Activated T-cell treated with anti-CD3 and anti-CD28 coated beads for 48 hours (primary cell): ENCODE results near the gene HMGXB4.

Experiments
- DNase-seq: peaks from one replicate; pipeline ENCODE4 v3.0.0-alpha.2; 2020; ENCODE audit warnings: low read depth

The HMGXB4 gene

DNA sequence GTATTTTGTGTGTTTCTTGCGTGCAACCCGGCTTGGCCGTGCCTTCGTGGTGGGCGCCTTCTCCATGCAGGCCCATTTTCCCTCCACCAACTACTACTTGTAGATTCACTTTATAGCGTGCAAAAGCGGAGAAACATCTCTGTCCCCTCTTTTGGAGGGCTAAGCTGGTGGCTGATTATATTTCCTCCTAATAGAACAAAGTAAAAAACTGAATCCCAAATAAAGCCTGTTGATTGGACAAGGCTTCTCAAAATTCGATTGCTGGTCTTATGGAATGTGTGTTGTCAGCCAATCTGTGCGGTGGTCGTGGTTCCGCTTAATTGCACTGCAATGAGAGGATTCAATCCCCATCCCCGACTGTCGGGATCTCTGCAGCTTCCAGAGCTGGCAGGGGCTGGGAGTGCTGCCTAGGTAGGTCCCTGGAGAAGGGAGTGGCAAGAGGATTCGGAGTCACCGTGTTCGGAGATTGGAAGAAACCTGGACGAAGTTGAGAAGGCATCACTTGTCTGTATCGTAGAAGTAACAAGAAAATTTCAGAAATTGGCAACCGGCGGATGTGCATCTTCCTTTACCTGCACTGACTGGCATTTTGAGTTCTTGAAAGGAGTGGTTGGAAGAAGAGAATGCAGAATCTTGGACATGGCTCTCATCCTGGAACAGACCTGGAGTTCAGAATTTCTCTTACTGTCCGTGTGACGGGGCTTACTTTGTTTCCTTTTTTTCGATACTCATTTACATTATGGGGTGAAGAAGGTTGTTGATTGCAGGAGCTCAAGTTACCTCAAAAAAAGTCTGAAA lies 1.1 kb downstream of the HMGXB4 start:
- DNase-seq = no peak

DNA sequence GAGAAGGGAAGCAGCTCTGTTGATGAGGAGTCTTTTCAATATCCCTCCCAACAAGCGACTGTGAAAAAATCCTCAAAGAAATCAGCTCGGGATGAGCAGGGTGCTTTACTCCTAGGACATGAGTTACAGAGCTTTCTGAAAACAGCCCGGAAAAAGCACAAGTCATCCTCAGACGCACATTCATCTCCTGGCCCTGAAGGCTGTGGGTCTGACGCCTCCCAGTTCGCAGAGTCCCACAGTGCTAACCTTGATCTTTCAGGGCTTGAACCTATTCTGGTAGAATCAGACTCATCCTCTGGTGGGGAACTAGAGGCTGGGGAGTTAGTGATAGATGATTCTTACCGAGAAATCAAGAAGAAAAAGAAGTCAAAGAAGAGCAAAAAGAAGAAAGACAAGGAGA lies 7.7 kb downstream of the HMGXB4 start:
- no peak for DNase-seq

DNA sequence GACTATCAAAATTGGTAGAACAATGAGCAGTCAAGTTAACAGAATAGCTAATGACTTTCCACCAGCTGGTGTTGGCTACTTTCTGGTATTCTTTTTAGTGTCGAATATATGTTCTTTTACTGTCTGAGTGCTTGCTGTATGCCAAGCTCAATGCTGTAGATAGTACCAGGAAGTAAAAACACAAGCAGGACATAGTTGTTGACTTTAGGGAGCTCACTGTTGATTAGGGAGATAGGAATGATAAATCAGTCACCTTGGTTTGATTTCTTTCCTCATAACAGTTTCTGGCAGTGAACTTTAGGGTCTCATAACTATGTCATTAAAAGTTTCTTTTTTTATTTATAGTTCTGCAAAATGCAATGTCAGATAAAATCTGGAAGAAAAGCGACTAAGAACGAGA lies 9.0 kb downstream of the HMGXB4 start:
- DNase-seq = no peak

DNA sequence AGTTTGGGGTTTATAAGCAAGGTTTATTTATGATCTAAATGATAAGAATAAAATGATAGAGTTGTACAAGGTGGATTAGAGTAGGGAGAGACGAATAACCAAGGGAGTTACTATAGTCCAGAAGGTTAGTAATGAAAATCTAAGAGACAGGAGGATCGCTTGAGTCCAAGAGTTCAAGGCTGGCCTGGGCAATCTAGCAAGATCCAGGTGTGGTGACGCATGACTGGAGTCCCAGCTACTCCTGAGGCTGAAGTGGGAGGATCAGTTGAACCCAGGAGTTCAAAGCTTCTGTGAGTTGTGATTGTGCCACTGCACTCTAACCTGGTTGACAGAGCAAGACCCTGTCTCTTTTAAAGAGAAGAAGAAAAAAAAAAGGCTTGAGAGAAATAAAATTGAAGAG lies 12.3 kb downstream of the HMGXB4 start:
- DNase-seq = no peak

DNA sequence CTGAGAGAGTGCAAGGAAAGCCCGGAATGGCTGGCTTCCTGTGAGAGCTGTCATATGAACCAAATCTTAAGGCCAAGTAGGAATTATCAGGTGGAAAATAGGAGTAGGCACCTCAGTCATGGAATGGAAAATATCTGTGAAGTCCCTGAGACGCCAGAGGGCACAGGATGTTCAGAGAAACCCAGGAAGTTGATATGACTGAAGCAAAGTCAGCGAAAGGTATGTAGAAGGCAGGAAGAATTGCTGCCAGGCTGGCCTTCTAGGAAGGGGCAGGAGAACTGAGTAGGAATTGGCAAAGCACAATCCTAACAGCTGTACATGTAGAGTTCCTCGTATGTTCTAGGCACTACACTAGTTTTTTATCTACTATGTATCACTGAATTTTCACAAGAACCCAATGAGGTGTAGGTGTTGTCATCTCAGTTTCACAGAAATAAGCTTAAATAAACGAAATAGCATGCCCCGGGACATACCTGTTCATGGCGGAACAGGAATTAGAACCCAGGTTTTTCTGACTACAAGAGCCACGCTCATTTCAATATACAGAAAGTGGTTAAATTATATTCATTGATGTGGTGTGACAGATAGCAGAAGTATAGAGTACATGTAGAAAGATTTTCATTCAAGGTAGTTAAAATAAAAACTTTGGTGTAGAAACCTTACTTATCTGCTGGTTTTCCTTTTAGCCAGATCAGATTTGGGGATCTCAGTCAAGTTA lies 17.0 kb downstream of the HMGXB4 start:
- no peak for DNase-seq

DNA sequence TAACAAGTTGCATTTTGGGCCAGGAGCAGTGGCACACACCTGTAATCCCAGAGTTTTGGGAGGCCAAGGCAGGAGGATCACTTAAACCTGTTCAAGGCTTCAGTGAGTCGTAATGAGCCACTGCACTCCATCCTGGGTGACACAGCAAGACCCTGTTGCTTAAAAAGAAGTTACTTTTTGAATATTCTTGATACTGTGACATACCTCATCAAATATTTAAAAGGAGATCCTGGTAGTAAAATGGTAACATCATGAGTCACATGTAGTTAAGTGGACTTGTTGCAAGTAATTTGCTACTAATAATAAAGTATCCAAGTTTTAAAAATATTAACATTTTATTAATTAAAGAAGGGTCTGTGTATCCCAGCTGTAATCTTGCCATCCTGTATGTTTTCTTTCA lies 18.3 kb downstream of the HMGXB4 start:
- no peak for DNase-seq

DNA sequence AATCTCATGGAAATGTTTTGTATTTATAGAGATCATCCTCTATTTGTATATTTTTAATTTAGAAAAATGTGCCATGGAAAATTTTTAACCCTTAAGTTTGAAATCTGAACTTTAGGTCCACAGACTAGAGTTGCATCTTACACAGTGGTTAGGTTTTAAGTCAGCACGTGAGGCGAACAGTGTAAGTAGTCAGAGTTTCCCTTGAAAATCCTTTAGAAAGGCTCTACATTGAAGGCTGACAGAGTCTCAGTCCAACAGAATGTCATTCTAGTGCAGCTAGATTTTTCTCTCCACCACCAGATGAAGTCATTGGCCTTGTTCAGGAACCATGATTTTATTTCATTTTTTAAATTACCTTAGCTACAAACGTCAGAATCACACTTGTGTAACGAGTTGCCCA lies 18.7 kb downstream of the HMGXB4 start:
- DNase-seq = no peak

DNA sequence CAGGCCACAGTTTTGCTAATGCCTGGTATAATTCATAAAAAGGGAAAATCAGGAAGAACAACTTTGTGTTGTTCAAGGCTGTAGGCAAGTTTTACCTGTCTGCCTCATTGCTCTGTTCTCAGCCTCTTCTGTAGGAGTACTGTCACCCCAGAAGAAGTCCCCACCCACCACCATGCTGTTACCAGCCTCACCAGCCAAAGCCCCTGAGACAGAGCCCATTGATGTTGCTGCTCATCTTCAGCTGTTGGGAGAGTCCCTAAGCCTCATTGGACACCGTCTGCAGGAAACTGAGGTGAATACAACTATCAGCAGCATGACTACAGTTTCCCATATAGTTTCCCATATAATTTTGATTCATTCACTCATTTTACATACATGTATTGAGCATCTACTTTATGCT lies 30.8 kb downstream of the HMGXB4 start:
- no peak for DNase-seq

DNA sequence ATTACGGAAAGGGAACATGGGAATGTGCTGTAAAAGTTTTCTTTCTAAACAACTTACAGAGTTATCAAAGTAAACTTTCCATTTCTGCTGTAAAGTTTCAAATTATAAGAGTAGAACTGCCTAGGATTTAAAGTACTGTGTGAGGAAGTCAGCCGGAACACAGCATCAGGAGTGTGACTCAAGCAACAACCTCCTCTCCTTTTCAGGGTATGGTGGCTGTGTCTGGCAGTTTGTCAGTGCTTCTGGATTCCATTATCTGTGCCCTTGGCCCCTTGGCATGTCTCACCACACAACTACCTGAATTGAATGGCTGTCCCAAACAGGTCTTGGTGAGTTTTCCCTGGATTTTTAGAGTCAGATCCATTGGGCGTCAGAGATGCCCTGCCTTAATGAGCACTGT lies 35.5 kb downstream of the HMGXB4 start:
- no peak for DNase-seq

DNA sequence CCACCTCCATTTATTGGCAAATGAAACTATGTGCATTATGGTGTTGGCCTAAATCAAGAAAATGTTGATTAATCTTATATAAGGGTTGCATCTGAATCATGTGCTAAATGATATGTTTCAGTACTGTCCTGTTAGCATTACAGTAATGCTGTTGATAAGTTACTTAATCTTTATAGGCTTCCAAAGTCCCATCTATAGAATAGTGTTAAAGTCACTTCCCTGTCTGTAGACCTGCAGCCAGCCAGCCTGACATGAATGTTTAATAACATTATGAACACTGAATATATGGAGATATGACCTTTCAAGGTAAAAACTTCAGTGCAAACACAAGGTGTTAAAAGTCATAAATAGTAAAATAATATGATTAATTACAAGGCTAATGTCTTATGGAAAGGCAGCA lies 38.8 kb downstream of the HMGXB4 start:
- no peak for DNase-seq

DNA sequence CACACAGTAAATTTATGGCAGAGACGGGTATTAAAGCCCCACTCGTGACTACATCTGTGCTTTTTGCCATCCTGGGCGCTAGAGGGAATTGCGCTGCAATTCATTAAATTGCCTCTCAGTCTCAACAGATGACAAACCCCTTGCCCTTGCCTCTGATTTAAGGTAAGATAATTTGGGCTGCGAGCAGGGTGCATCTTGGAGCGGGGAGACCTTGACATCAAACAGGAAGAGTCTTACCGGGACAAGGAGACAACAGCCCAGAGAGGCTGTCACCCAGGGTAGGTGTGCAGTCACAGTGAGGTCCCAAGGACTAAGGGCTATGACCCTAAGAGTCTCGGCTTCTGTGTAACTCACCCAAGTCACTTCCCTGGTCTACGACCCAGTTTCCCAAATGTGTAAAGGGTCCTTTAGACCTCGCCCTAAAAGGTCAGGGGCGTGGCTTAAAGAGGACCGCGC lies 42.0 kb downstream of the HMGXB4 start:
- DNase-seq = no peak

DNA sequence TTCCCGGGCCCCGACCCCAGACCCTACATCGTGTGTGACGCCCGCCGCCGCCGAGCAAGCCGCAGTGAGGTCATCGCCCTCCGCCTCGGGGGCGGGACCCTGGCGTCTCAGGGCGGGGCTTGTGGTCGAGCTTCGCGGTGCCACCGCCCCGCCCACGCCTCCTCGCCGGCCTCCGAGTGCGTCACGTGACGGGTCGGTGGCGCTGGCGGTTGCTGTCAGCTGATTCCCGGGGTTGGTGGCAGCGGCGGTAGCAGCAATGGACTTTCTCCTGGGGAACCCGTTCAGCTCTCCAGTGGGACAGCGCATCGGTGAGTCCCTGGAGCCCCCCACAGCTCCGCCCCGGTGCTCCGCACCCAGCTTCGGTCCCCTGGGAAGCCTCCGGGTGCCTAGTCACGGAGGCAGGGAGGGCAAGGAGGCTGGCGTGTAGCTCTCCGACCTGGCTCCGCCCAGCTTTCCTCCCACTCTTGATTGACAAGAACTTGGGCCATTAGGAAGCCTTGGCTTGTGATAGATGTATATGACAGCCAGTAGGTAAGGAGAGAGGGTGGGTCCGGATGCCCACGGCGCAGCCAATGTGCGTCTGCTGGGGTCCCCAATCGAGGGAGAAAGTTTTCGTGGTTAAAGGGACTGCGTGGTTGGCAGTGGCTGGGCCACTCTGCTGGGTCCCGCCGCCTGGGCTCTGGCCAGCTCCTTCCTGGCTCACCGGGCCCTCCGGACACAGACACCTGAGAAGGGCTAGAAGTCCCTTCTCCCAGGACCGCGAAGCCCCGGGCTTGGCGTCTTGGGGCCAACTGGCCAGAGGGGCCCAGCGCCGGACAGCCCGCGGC lies 42.6 kb downstream of the HMGXB4 start, which contains the start of gene TOM1:
TOM1 (plus strand) TSS at position 222 of the 827 bp plus-strand sequence; CDS start at position 257, 35 bp downstream.
- peak; percentile 95 for DNase-seq

DNA sequence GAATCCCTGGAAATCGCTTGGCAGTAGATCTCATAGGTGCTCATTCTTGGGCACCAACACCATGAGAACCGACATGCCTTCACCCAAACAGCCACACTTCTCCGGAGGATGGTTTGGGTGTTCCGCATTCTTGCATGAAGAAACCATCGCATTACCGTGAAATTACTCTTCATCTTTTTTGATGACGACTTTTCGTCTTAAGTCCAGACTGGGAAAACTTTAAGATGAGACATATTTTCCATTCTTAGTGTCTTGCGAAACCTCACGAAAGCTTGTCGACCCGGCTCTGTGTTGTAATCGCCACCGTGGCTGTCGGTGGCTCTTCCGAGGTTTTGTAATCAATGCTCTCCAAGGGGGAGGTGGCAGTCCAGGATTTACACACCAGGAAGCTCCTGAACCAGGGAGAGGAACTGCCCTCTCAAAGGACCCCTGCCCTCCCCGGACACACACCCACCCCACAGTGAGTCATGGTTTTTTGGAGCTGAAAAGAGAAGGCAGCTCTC lies 44.1 kb downstream of the HMGXB4 start:
- no peak for DNase-seq

DNA sequence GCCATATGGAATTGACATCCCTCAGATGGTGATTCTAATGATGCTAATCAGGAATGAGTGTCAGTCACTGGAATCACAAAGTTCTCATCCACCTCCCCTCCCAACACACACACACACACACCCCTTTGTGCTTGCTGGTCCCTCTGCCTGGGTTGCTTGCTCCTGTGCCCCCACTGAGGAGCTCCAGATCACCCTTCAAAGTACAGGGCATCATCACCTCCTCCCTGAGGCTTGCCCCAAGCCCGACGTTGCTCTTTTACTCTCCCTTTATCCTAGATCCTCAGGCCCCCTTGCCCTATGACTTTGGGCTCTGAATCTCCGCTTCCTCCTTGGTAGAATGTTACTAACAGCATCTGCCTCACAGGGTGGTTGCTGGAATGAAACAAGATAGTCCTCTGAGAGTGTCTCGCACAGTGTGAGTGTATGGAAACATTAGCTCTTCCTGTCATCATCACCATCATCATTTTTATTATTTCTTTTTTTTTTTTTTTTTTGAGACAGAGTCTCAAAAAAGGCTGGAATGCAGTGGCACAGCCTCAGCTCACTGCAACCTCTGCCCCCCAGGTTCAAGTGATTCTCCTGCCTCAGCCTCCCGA lies 45.8 kb downstream of the HMGXB4 start:
- DNase-seq = no peak

DNA sequence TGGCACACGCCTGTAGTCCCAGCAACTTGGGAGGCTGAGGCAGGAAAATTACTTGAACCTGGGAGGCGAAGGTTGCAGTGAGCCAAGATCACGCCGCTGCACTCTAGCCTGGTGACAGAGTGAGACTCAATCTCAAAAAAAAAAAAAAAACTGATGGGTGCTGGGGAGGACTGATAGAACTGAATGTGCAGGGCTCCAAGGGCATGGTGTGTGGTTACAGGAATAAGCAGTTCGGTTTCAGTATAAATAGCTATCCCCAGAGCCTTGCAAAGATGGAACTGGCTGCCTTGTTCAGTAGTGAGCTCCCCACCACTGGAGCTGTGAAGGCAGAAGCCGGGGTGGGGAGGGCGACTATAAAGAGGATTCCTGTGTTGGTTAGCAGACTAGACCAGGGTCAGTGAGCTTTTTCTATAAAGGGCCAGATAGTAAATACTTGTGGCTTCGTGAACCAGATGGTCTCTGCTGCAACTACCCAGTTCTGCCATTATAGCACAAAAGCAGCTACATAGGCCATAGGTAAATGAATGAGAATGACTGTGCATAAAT lies 48.3 kb downstream of the HMGXB4 start:
- no peak for DNase-seq

DNA sequence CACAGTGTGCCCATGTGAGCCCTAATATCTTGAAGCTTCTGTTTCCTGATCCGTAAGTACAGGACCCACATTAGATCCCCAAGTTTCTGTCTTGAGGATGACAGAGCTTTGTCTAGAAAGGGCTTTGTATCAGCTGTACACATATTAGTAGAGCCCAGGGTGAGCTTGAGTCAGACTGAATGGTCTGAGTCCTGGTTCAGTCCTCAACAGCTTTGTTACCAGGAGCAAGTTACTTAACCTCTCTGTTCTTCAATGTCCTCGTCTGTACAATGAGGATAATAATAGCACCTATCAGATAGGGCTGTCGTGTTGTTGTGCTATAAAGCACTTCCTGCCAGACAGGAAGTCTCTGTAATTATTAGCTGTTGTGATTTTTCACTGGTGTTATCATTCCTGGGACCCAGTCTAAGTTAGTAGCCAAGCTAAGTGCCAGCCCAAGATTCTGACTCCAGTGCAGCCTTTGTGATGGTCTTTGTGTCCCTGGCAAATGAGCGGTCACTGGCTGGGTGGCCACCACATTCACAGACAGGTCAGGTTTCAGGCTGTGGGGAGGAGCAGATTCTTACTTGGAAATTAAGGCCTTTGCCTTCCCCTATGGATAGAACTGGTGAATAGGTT lies 49.2 kb downstream of the HMGXB4 start:
- DNase-seq = no peak

DNA sequence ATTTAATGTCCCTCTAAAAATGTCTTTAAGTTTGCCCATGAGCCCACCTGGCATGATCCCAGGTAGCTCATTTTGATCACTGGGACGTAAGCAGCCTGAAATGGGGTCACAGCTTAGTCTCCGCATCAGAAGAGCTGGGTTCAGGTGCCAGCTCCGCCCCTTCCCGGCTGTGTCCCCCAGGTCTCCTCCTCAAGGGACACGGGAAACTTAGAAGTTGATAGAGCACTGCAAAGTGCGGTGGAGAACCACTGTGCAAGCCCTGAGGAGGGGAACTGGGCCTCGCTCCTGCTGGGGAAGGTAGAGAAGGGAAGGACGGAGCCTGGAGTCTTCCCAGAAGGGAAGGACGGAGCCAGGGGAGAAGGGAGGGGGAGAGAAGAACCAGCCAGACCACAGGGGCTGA lies 50.1 kb downstream of the HMGXB4 start:
- DNase-seq = no peak

DNA sequence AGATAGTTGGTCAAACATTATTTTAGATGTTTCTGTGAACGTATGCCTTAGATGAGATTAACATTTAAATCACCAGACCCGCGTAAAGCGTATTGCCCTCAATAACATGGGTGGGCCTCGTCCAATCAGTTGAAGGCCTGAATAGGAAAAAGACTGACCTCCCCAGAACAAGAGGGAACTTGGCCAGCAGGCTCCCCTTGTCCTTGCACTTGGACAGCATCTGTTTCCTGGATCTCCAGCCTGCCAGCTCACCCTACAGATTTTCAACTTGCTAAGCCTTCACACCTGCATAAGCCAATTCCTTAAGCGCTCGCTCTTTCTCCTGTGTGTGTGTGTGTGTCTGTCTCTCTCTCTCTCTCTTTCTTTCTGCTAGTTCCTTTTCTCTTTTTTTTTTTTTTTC lies 50.6 kb downstream of the HMGXB4 start:
- no peak for DNase-seq

DNA sequence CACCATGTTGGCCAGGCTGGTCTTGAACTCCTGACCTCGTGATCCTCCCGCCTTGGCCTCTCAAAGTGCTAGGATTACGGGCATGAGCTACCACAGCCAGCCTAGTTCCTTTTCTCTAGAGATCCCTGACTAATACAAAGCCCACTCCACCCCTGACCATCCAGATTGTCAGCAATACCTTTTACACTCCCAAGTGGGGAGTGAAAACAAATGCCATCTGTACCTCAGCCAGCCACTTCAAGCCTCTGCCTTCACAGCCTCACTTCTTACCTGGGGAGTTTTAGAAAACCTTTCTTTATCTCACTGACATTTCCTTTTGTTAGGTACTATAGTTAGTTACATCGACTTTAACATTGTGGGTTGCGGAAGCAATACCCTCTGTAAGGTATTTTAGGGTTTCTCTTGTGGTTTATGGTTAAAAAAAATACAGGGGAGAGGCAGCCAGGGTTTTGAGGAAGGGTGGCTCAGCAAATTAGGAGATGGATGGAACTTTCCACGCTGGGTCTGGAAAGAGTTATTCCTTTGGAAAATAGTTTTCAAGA lies 51.3 kb downstream of the HMGXB4 start:
- no peak for DNase-seq

DNA sequence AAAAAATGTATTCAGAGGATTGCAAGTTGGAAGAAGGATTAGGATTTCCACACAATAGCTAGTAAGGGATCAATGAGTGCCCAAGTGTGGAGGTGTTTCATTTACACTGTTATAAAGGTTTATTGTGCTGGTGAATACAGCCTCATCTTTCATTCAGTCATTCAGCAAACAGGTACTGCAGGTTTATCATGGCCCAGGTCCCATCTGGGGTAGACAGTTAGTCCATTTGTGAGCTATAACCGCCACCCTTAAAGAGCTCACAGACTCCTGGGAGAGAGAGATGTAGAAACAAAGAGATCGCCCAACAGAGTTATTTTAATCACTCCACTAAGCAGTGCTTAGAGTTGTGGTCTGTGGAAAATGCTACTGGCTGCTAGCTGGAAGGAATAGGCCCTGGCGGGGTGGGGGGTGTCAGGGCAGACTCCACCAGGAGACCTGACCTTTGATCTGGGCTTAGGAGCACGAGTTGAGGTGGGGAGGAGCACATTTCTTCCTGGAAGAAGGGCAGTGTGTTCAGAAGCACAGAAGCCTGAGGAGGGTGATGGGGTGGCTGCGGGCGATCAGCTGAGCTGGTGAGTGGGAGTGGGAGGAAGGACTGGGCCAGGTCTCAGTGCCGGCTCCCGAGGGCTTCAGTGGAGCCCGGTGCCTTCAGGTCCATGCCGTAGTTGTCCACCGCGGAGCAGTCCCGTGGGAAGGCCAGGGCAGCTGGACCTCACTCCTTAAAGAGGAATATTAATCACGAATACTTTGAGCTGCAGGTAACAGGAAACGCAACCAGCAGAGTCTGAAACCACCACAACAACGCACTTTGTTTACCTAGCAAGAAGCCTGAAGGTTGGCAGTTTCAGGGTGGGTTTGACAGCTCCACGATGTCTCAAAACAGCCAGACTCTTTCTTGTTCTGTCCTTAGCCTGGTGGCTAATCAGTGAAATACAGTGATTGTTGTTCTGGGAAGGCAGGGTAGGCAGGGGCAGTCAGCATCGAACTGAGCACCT lies 53.6 kb downstream of the HMGXB4 start:
- no peak for DNase-seq
